DMS53 treated with DMSO at 0.1 percent for 48 hours (cell line): ENCODE data around the gene PBX4.

Experiments used
- DNase-seq: peaks from one replicate; lab custom pipeline; 2025; ENCODE audit not compliant: unreplicated experiment; lab: John Stamatoyannopoulos, UW

The PBX4 gene

GRCh38 chr19:19541616-19542015 lies 76.9 kb downstream of the PBX4 start:
- DNase-seq = no peak

GRCh38 chr19:19540715-19541515 lies 77.6 kb downstream of the PBX4 start:
- DNase-seq = peak; percentile 54

GRCh38 chr19:19540064-19540714 lies 78.3 kb downstream of the PBX4 start:
- DNase-seq = no peak

GRCh38 chr19:19539698-19540063 lies 78.8 kb downstream of the PBX4 start:
- no peak for DNase-seq

DNA sequence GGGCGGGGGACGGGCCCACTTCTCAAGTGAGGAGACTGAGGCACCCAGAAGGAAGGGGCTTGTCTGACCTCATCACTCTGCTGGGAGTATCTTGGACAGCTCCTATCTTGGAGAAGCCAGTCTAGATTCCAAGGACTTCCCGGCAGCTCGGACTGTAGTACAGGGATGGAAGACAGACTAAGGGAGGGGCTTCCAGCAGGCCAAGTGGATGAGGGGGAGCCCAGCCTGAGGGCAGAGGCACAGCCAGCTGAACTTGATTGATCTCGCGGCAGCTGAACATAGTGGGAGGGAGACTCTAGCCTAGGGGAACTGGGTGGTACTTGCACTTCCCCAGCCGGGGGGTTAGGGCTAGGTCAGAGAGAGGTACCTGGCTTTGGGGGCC lies 79.7 kb downstream of the PBX4 start:
- no peak for DNase-seq

DNA sequence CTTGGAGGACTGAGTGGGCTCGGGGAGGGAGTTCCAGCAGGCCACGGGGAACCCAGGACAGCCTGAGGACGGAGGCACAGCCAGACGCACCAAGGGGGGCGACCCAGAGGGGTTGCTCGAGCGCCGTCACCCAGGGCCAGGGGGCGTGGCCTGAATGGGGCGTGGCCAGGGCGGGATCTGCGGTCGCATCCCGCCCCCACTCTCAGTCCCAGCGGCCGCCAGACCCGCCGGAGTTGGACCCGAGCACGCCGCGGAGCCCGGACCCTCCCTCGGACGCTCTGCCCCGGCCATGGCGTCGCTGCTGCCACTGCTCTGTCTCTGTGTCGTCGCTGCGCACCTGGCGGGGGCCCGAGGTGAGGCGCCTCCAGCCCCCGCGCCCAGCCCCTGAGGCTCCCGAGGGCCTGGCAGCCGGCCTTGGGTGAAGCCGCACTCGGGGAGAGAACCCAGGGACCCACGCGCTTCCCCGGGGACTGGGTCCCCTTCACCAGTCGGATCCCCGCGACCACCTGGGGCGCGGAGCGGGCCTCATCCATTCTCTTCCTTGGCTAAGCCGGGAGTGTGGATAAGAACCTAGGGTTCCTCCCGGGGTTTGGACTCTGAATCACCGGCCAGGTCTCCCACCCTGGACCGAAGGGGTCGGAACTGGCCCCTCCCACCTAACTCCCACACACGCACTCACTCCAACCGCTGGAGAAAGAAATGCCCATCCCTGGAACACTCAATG lies 80.3 kb downstream of the PBX4 start, which contains the start of gene CILP2:
Gene CILP2 (plus strand): TSS at position 205 of the 724 bp plus-strand sequence. CDS start 85 bp downstream, at position 290.
- no peak for DNase-seq

DNA sequence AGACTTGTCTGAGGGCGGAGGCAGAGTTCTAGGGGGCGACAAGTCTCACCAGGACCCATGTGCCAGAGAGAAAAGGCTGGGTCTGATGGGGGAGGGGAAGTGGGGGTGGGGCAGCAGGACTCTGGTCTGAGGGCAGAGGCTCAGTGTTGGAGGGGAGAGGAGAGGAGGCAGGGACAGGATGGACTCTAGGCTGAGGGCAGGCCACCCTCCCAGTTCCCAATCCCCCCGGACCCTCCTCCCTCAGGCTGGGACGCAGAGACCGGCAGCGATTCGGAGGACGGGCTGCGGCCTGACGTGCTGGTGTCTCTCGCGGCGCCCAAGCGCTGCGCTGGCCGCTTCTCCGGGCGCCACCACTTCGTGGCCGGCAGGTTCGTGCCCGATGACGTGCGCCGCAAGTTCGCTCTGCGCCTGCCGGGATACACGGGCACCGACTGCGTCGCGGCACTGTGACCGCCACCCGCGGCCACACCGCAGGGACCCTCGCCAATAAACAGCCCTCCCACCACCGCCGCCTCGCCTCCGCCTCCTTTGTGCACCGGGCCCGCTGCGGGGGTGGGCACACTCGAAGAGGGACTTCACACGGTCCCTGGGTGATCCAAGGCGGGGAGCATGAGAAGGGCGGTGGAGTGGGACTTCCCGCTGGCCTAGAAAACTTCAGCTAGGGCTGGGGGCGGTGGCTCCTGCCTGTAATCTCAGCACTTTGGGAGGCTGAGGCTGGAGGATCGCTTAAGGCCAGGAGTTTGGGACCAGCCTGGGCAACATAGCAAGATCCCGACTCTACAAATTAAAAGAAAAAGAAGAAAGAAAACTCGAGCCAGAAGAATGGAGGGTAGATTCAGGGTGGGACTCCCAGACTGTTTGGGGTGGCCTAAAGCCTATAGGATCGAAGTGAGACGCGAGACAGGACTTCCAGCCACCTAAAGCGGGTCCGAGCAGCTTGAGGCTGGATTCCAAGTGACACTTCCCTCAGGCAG lies 81.1 kb downstream of the PBX4 start:
- no peak for DNase-seq

DNA sequence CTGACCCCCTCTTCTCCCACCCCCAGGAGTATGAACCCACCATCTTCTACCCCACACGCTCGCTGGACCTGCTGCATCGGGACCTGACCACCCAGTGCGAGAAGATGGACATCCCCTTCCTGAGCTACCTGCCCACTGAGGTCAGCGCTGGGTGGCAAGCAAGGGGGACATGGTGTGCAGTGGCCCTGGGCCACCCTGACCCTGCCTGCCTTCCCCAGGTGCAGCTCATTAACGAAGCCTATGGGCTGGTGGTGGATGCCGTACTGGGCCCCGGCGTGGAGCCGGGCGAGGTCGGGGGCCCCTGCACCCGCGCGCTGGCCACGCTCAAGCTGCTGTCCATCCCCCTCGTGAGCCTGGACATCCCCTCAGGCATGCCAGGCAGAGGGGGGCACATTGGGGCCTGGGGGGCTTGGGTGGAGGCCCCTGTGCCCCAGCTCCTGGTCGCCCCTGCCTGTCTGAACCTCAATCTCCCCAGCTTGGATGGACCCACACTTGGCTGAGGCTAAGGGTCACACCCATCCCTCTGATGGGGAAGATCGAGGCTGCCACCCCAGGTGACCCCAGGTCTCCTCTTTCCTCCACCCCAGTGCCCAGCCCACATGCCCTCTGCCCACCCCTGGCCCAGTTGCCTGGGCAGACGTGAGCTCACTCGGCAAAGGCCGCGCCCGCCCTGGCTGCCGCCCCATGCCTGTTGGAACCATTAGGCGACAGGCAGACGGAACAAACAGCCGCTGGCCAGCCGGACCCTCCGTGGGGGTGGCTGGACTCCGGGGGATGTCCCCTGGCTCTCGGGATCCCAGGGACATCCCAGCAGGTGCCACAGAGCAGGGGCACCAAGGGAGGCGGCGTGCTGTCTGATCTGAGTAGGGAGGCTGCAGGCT lies 82.9 kb downstream of the PBX4 start:
- DNase-seq = no peak

GRCh38 chr19:19534556-19535265 lies 83.8 kb downstream of the PBX4 start:
- no peak for DNase-seq

DNA sequence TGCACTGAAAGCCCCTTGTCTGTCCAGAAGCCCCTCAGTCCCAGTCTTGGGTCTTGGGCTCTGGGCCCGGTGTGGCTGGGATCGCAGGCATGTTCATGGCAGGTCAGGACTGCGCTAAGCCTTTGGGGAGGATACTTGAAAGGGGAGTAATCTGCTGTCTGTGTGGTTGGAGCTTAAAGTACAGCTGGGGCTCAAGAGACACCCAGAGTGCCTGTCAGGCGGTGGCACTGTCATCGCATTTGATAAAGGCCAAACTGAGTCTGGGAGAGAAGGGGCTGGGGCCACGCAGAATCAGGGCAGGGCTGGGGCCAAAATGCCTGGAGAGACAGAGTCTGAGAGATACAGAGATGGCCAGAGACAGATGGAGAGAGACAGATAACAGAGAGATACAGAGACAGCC lies 84.6 kb downstream of the PBX4 start:
- no peak for DNase-seq

DNA sequence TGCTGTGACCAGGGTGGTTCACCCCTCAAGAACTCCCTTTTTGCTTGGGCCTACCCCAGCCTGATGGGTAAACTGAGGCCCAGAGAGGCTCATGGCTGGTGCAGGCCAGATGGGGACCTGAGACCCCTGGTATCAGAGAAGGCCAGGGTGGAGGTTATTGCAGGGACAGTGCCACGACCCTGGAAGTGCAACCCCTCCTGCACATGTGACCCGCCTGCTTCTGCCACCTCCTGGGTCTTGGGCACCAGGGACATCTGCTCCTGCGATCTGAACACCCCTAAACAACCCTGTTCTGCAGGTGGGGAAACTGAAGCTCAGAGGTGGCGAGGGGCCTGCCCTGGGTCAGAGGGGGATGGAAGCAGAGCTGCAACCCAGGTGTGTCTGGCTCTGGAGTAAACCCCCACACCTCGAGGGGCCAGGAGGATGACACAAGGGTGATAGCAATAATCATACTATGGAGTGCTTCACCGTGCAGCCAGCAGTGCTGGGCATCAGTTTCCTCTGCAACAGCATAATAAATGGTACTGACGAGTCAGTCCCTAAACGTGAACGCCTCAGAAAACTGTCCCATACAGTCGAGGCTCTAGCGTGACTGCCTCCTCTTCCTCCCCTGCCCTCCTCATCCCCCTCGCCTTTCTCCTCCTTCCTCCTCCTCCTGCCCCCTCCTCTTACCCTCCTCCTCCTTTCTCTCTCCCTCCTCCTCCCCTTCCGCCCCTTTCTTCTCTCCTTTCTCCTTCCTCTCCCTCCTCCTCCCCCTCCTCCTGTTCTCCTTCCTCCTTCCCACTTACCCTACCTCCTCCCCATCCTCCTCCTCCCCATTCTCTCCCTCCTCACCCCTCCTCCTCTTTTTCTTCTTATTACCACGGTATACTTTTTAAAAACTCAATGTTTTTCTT lies 85.4 kb downstream of the PBX4 start:
- no peak for DNase-seq

DNA sequence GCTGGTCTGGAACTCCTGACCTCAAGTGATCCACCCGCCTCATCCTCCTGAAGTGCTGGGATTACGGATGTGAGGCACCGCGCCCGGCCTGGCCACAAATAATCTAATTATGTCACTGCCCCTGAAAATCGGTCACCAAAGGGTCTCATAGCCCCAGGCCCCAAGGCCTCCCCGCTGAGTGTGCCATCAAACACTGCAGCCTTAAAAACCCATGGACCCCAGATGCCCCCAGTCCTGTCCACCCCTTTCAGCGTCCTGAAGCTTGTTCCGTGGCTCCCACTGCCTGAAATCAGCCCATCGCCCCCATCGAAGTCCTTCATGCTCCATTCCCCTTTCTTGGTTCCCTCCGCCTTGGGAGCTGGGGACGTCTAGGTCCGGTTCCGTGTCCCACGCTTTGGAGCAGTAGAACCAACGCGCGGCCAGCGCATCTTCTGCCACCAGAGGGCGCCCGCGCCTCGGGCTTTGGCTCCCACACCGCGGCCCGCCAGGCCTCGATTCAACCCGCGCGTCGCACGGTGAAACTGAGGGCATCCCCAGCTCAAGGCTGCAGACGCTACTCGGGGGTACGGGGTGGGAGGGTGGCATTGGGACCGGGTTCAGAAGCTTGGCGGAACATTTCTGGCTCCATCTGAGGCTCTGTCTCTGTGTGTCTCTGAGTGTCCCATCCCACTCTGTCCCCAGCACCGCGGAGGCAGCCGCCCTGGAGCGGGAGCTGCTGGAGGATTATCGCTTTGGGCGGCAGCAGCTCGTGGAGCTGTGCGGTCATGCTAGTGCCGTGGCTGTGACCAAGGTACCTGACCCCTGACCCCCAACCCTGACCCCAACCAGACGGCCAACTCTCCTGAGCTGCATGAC lies 86.3 kb downstream of the PBX4 start:
- peak; percentile 24 for DNase-seq

- DNase-seq = no peak
These were observed 87.6 kb downstream of the PBX4 start for GRCh38 chr19:19530889-19531288.

DNA sequence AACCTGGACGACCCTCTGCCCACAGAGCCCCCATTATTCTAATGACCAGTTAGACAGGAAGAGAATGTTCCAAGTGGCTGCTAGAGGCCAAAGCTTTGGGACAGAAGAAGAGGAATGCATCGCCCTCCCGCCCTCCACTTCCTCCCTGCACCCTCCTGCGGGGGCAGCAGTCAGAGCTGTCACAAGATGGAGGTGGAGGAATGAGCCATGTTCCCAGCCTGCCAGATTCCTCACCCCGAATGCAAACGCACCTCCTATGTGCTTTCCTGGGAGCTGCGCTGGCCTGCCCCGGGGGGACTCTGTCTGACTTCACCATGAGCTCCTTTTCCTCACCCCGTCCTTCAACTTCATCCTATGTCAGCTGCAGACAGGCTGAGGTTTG lies 88.1 kb downstream of the PBX4 start:
- DNase-seq = no peak

DNA sequence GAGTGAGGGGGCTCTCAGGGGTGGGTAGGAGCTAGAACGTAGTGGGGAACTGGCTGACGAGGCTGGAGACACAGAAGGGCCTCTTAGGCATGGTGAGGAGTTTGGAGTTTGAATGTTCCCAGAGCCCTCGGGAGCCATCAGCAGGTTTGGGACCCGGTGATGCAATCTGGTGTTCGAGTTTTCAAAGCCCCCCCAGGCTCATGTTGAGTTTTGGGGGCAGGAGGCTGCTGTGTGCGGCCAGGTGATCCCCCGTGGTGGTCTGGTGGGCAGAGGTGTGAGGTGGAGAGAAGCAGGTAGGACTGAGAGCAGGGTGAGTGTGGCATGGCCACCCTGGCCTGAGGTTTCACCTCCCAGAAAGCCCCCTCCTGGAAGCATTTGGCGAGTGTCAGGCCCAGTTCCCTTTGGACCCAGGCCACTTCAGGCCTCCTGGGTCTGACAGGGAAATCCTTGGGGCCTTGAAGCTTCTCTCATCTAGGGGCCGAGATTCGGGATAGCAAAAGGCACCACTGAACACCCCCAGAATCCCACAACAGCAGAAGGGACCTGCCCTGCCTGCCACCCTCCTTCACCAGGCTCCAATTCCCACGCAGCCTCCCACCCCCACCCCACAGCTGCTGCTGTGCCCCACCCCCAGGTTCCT lies 88.6 kb downstream of the PBX4 start:
- DNase-seq = no peak

GRCh38 chr19:19528721-19529490 lies 89.6 kb downstream of the PBX4 start, which contains the start of gene YJEFN3:
YJEFN3 (plus strand) TSS chr19:19528911; CDS start chr19:19528933, 22 bp downstream.
- DNase-seq = no peak
